HepG2 (cell line): ENCODE data around the gene OSBPL2. TPM values are rescaled to one million over a fixed set of nuclear protein-coding genes. Genes with fewer than 3 reads are reported as not detected.

Experiments
- ARID3A ChIP-seq: IDR thresholded peaks from 2 replicates; pipeline ENCODE4 v1.6.1; 2012; ENCODE audit warnings: low read depth, low read length, improper control_type of control experiment
- ATF1 ChIP-seq: IDR thresholded peaks from 2 replicates; pipeline ENCODE4 v1.6.1; 2016; ENCODE audit warnings: mild to moderate bottlenecking, control low read depth
- CEBPB ChIP-seq: IDR thresholded peaks from 2 replicates; pipeline ENCODE4 v1.6.1; 2011; ENCODE audit warnings: low read depth, low read length, improper control_type of control experiment, borderline replicate concordance
- DNMT1 ChIP-seq: sonication (generic); formaldehyde crosslinking; IDR thresholded peaks from 2 replicates; pipeline ENCODE4 v1.5.1; 2020; ENCODE audit warnings: mild to moderate bottlenecking, missing genetic modification reagents
- DRAP1 ChIP-seq: IDR thresholded peaks from 2 replicates; pipeline ENCODE4 v1.6.1; 2016; ENCODE audit warnings: missing genetic modification reagents, missing compliant biosample characterization
- FOXP4 ChIP-seq: sonication (generic); formaldehyde crosslinking; IDR thresholded peaks from 2 replicates; pipeline ENCODE4 v1.4.0; 2020; ENCODE audit warnings: missing genetic modification reagents
- GABPA ChIP-seq, 2 experiments: IDR thresholded peaks; 2 replicates each; pipeline ENCODE4 v1.6.1; 2011 to 2016; ENCODE audit warnings: low read depth in 2 of 2, low read length in 1 of 2, missing biosample characterization in 1 of 2, missing genetic modification characterization in 1 of 2
- HMG20A ChIP-seq: IDR thresholded peaks from 2 replicates; pipeline ENCODE4 v1.6.1; 2016; ENCODE audit warnings: borderline replicate concordance
- KLF12 ChIP-seq: sonication (generic); formaldehyde crosslinking; IDR thresholded peaks from 2 replicates; pipeline ENCODE4 v1.4.0; 2020; ENCODE audit warnings: missing genetic modification reagents, borderline replicate concordance
- NFE2L2 ChIP-seq: fragments of 150-350 bp; IDR thresholded peaks from 2 replicates; pipeline ENCODE4 v1.6.1; 2014; ENCODE audit warnings: low read length
- NFRKB ChIP-seq: fragments of 450-650 bp; IDR thresholded peaks from 2 replicates; pipeline ENCODE4 v1.6.1; 2017
- PTBP1 ChIP-seq: fragments of 200-400 bp; formaldehyde crosslinking; IDR thresholded peaks from 2 replicates; pipeline ENCODE4 v1.6.1; 2018; ENCODE audit warnings: low read length, low read depth; ENCODE audit not compliant: poor library complexity, severe bottlenecking
- SRF ChIP-seq: IDR thresholded peaks from 2 replicates; pipeline ENCODE4 v1.6.1; 2011; ENCODE audit warnings: mild to moderate bottlenecking, low read depth, low read length, moderate library complexity
- SRSF9 ChIP-seq: fragments of 200-400 bp; formaldehyde crosslinking; IDR thresholded peaks from 2 replicates; pipeline ENCODE4 v1.6.1; 2018; ENCODE audit warnings: borderline replicate concordance, mild to moderate bottlenecking, low read depth, low read length; ENCODE audit not compliant: insufficient read depth, poor library complexity, severe bottlenecking
- STAG1 ChIP-seq: sonication (generic); formaldehyde crosslinking; IDR thresholded peaks from 2 replicates; pipeline ENCODE4 v1.4.0; 2020; ENCODE audit warnings: missing genetic modification reagents
- ZFP36 ChIP-seq: fragments of 150-350 bp; IDR thresholded peaks from 2 replicates; pipeline ENCODE4 v1.6.1; 2018; ENCODE audit warnings: borderline replicate concordance, low read length, low read depth; ENCODE audit not compliant: partially characterized antibody
- ZNF101 ChIP-seq: sonication (generic); formaldehyde crosslinking; IDR thresholded peaks from 2 replicates; pipeline ENCODE4 v1.4.0; 2020; ENCODE audit warnings: mild to moderate bottlenecking, low read depth, missing genetic modification reagents, borderline replicate concordance
- ZNF24 ChIP-seq: fragments of 450-650 bp; IDR thresholded peaks from 2 replicates; pipeline ENCODE4 v1.6.1; 2017; ENCODE audit warnings: antibody characterized with exemption, mild to moderate bottlenecking
- ZNF274 ChIP-seq: sonication (generic); formaldehyde crosslinking; IDR thresholded peaks from 2 replicates; pipeline ENCODE4 v1.5.1; 2020; ENCODE audit warnings: mild to moderate bottlenecking, missing genetic modification reagents
- ZNF547 ChIP-seq: sonication (generic); formaldehyde crosslinking; IDR thresholded peaks from 2 replicates; pipeline ENCODE4 v1.5.1; 2020; ENCODE audit warnings: mild to moderate bottlenecking, missing genetic modification reagents
- ZNF609 ChIP-seq: sonication (generic); formaldehyde crosslinking; IDR thresholded peaks from 2 replicates; pipeline ENCODE4 v1.4.0; 2020; ENCODE audit warnings: mild to moderate bottlenecking, missing genetic modification reagents, borderline replicate concordance
- ZNF766 ChIP-seq: sonication (generic); formaldehyde crosslinking; IDR thresholded peaks from 2 replicates; pipeline ENCODE4 v1.5.0; 2020; ENCODE audit warnings: missing genetic modification reagents, borderline replicate concordance
- polyA plus RNA-seq, 8 experiments: library from polyadenylated mRNA; depleted of rRNA in 3 of 8; stranded (reverse) in 7 of 8; unstranded in 1 of 8; fragments of >200 nt; fragmentation: Illumina TruSeq in 4 of 8; extraction: Trizol in 4 of 8; gene quantifications; 2 replicates each; pipeline versions ENCODE4 v1.2.1 to v1.2.3, GENCODE V29; 2011 to 2016; ENCODE audit warnings: low read depth in 4 of 8, missing spikeins in 1 of 8, mixed read lengths in 1 of 8; ENCODE audit not compliant: insufficient read depth in 1 of 8
- total RNA-seq, 5 experiments: library from RNA; depleted of rRNA; stranded (reverse); fragments of >200 nt; fragmentation: Illumina TruSeq; extraction: Trizol; gene quantifications; 2 replicates each; pipeline ENCODE4 v1.2.3, GENCODE V29; 2016; ENCODE audit warnings: low read depth in 1 of 5

The OSBPL2 gene
- total and polyA plus RNA-seq, 2 of the 13 experiments (the other 11 are each of a cell fraction or from before 2014, with no cell fraction given) = 18.5 to 37.4 TPM

- TF ChIP-seq ZNF609 (CRISPR knock-in tag) = no peak
- no peak for TF ChIP-seq PTBP1
- TF ChIP-seq ARID3A = no peak
- no peak for TF ChIP-seq KLF12 (CRISPR knock-in tag)
- no peak for TF ChIP-seq DNMT1
- TF ChIP-seq ZNF547 (CRISPR knock-in tag) = peak; percentile 85; the same call in 1 of the 2 replicates
- TF ChIP-seq ZNF24 = no peak
- no peak for TF ChIP-seq SRSF9
- peak; percentile 86 for TF ChIP-seq ZNF274 (CRISPR knock-in tag)
- no peak for TF ChIP-seq DRAP1 (CRISPR knock-in tag)
- TF ChIP-seq SRF = no peak
- no peak for TF ChIP-seq ZNF101
- TF ChIP-seq ZFP36 = no peak
- no peak for TF ChIP-seq NFE2L2
- TF ChIP-seq ATF1 (CRISPR knock-in tag) = no peak
- TF ChIP-seq HMG20A (CRISPR knock-in tag) = no peak
- no peak for TF ChIP-seq NFRKB
- TF ChIP-seq FOXP4 (CRISPR knock-in tag) = no peak
- TF ChIP-seq CEBPB = no peak
- TF ChIP-seq GABPA (IDR thresholded peaks at IDR 0.05; ENCODE audit: low read depth, low read length) = no peak
- TF ChIP-seq GABPA (CRISPR knock-in tag; IDR thresholded peaks at IDR 0.05; ENCODE audit: low read depth) = no peak
- TF ChIP-seq ZNF766 (CRISPR knock-in tag) = 0 out of 2 replicates have a peak, but pooled peaks have one; percentile 10
- peak; percentile 6; the same call in 1 of the 2 replicates for TF ChIP-seq STAG1 (CRISPR knock-in tag)
Measured at GRCh38 chr20:62219992-62220665, 18.2 kb upstream of the OSBPL2 start, which contains the start of gene HRH3 (continued).
